Vagina (tissue), 2 donors: ENCODE results near the gene GPHB5. TPM values are rescaled to one million over a fixed set of nuclear protein-coding genes. Genes with fewer than 3 reads are reported as not detected.

Source experiments
- DNase-seq, 2 donors: peaks; one replicate each; pipeline ENCODE4 v3.0.0-alpha.2; 2017; ENCODE audit errors: extremely low spot score in 2 of 2
- H3K27ac ChIP-seq: fragments of 200-600 bp; sonication (generic); one replicate; pipeline ENCODE4 v1.5.1; 2019
- H3K27me3 ChIP-seq: fragments of 200-600 bp; sonication (generic); one replicate; pipeline ENCODE4 v1.5.1; 2019
- H3K36me3 ChIP-seq, 2 donors: fragments of 200-600 bp; sonication (generic); one replicate each; pipeline ENCODE4 v1.5.1; 2017 to 2019
- H3K4me1 ChIP-seq: fragments of 200-600 bp; sonication (generic); one replicate; pipeline ENCODE4 v1.5.1; 2019
- H3K4me3 ChIP-seq, 2 donors: fragments of 200-600 bp; sonication (generic); 1 replicate in 1 of 2; 2 replicates in 1 of 2; pipeline ENCODE4 v1.5.1; 2016 to 2019
- H3K9me3 ChIP-seq: fragments of 200-600 bp; sonication (generic); one replicate; pipeline ENCODE4 v1.5.1; 2019
- CTCF ChIP-seq, 3 experiments: fragments of 450-650 bp in 2 of 3; fragments of 200-600 bp in 1 of 3; sonication (generic) in 1 of 3; IDR thresholded peaks; one replicate each; pipeline ENCODE4 v1.5.1; 2017 to 2019; ENCODE audit warnings: antibody characterized with exemption in 3 of 3, mild to moderate bottlenecking in 2 of 3, moderate library complexity in 2 of 3
- POLR2A ChIP-seq, 2 donors: fragments of 450-650 bp; IDR thresholded peaks; one replicate each; pipeline ENCODE4 v1.6.1; 2017; ENCODE audit warnings: antibody characterized with exemption in 2 of 2, mild to moderate bottlenecking in 2 of 2, moderate library complexity in 2 of 2
- POLR2AphosphoS5 ChIP-seq, 2 donors: sonication (generic); formaldehyde crosslinking; IDR thresholded peaks; one replicate each; pipeline ENCODE4 v1.9.0; 2017; ENCODE audit warnings: antibody characterized with exemption in 2 of 2, mild to moderate bottlenecking in 2 of 2, low read depth in 1 of 2; ENCODE audit not compliant: insufficient read depth in 1 of 2
- intact Hi-C: fragments of 100-400 bp; cut with DNase I; formaldehyde crosslinking; loops from one replicate; pipeline ENCODE4 v1.15.1; 2023
- total RNA-seq: library from RNA; depleted of rRNA; stranded (reverse); fragments of >200 nt; gene quantifications from one replicate; pipeline ENCODE4 v1.2.3, GENCODE V29; 2016

GPHB5 gene
- total RNA-seq, 1 donor from 2014 or later, result not detected

GRCh38 chr14:63292805-63293204 lies 25.9 kb downstream of the GPHB5 start:
- intact Hi-C loops, result no loop called here
- H3K27ac ChIP-seq, result no peak overlapping the region
- no peaks in the 10 kb centered on the region for H3K27me3 ChIP-seq
- no peaks in the 10 kb centered on the region for H3K9me3 ChIP-seq
- H3K4me1 ChIP-seq, result no peaks in the 10 kb centered on the region
- no peak overlapping the region for H3K4me3 ChIP-seq
- no peaks in the 10 kb centered on the region for H3K36me3 ChIP-seq
- TF ChIP-seq POLR2AphosphoS5 (IDR thresholded peaks at IDR 0.05; ENCODE audit: insufficient read depth in 1 of 2, low read depth in 1 of 2), result no peak
- TF ChIP-seq CTCF (IDR thresholded peaks at IDR 0.05), result no peak
- DNase-seq, result no peak

GRCh38 chr14:63290741-63291430 lies 27.8 kb downstream of the GPHB5 start:
- TF ChIP-seq CTCF (IDR thresholded peaks at IDR 0.05) (no peak), POLR2A (IDR thresholded peaks at IDR 0.05) (no peak), POLR2AphosphoS5 (IDR thresholded peaks at IDR 0.05; ENCODE audit: insufficient read depth in 1 of 2, low read depth in 1 of 2) (no peak)
- H3K27me3 ChIP-seq, result no peaks in the 10 kb centered on the region
- H3K9me3 ChIP-seq, result no peaks in the 10 kb centered on the region
- no peaks in the 10 kb centered on the region for H3K36me3 ChIP-seq
- intact Hi-C loops, result no loop called here
- no peak overlapping the region for H3K4me3 ChIP-seq
- no peaks in the 10 kb centered on the region for H3K4me1 ChIP-seq
- H3K27ac ChIP-seq, result no peak overlapping the region
- no peak for DNase-seq

GRCh38 chr14:63288853-63289252 lies 29.9 kb downstream of the GPHB5 start:
- Histone ChIP-seq H3K36me3 (no peaks in the 10 kb centered on the region), H3K9me3 (no peaks in the 10 kb centered on the region), H3K4me3 (no peak overlapping the region), H3K4me1 (no peaks in the 10 kb centered on the region), H3K27ac (no peak overlapping the region), H3K27me3 (no peaks in the 10 kb centered on the region)
- no peak for TF ChIP-seq POLR2A (IDR thresholded peaks at IDR 0.05)
- no peak for TF ChIP-seq CTCF (IDR thresholded peaks at IDR 0.05)
- TF ChIP-seq POLR2AphosphoS5 (IDR thresholded peaks at IDR 0.05; ENCODE audit: insufficient read depth in 1 of 2, low read depth in 1 of 2), result no peak
- intact Hi-C loops, result no loop called here
- no peak for DNase-seq

- no peaks in the 10 kb centered on the region for H3K27me3 ChIP-seq
- no peaks in the 10 kb centered on the region for H3K9me3 ChIP-seq
- H3K27ac ChIP-seq, result peak overlapping the region; percentile 18
- H3K36me3 ChIP-seq, result no peaks in the 10 kb centered on the region
- H3K4me1 ChIP-seq, result no peaks in the 10 kb centered on the region
- TF ChIP-seq POLR2A (IDR thresholded peaks at IDR 0.05) (no peak), POLR2AphosphoS5 (IDR thresholded peaks at IDR 0.05; ENCODE audit: insufficient read depth in 1 of 2, low read depth in 1 of 2) (no peak), CTCF (IDR thresholded peaks at IDR 0.05) (no peak)
- DNase-seq, result no peak
- H3K4me3 ChIP-seq, result no peak overlapping the region
- intact Hi-C loops, result no loop called here
Observed at GRCh38 chr14:63287666-63288483, 30.9 kb downstream of the GPHB5 start.

- Histone ChIP-seq H3K27ac (no peak overlapping the region), H3K4me3 (no peak overlapping the region), H3K9me3 (no peaks in the 10 kb centered on the region), H3K4me1 (no peaks in the 10 kb centered on the region), H3K27me3 (no peaks in the 10 kb centered on the region), H3K36me3 (no peaks in the 10 kb centered on the region)
- intact Hi-C loops, result no loop called here
- DNase-seq, result no peak
- no peak for TF ChIP-seq CTCF (IDR thresholded peaks at IDR 0.05)
- no peak for TF ChIP-seq POLR2AphosphoS5 (IDR thresholded peaks at IDR 0.05; ENCODE audit: insufficient read depth in 1 of 2, low read depth in 1 of 2)
- no peak for TF ChIP-seq POLR2A (IDR thresholded peaks at IDR 0.05)
Observed at GRCh38 chr14:63286071-63286470, 32.7 kb downstream of the GPHB5 start.
